Stomach smooth muscle (tissue), 2 donors: Measurements from ENCODE around the gene CFAP53.
"Not testable (repeated sequence)": the region's sequence is repeated elsewhere in the genome, so short reads cannot be mapped to it uniquely, and the experiment has no call there.

Experiments used
- H3K27ac ChIP-seq: one replicate; pipeline ENCODE4 v1.7.0; 2013; ENCODE audit warnings: mild to moderate bottlenecking, low read length, inconsistent platforms
- H3K27me3 ChIP-seq, 2 donors: one replicate each; pipeline ENCODE4 v1.7.0; 2013; ENCODE audit warnings: low read length in 2 of 2; ENCODE audit not compliant: insufficient read depth in 2 of 2, control insufficient read depth in 1 of 2
- H3K36me3 ChIP-seq, 2 donors: one replicate each; pipeline ENCODE4 v1.7.0; 2013; ENCODE audit warnings: low read length in 2 of 2; ENCODE audit not compliant: control insufficient read depth in 2 of 2, insufficient read depth in 2 of 2
- H3K4me1 ChIP-seq: one replicate; pipeline ENCODE4 v1.7.0; 2013; ENCODE audit warnings: low read length; ENCODE audit not compliant: control insufficient read depth, insufficient read depth
- H3K4me3 ChIP-seq, 2 donors: one replicate each; pipeline ENCODE4 v1.7.0; 2013; ENCODE audit warnings: low read length in 2 of 2
- H3K9ac ChIP-seq, 2 donors: one replicate each; pipeline ENCODE4 v1.7.0; 2013; ENCODE audit warnings: low read length in 2 of 2, mild to moderate bottlenecking in 1 of 2
- H3K9me3 ChIP-seq, 2 donors: one replicate each; pipeline ENCODE4 v1.7.0; 2013; ENCODE audit warnings: low read length in 2 of 2; ENCODE audit not compliant: control insufficient read depth in 2 of 2
- donor health status: healthy.
- donor health status: Pancreatic carcinoma.

Gene CFAP53

GRCh38 chr18:50306944-50307343 is 40.6 kb upstream of the CFAP53 start:
- Histone ChIP-seq H3K9me3 (peaks cover 0 to 3% of the 10 kb centered on the region in 2 donors), H3K4me3 (peak overlapping the region; percentile 77 to 78), H3K27ac (no peak overlapping the region), H3K27me3 (peaks cover 4 to 6% of the 10 kb centered on the region in 2 donors), H3K36me3 (no peaks in the 10 kb centered on the region), H3K4me1 (peaks cover 7% of the 10 kb centered on the region), H3K9ac (peak overlapping the region in 1 of 2 donors; percentile 58)

- H3K27ac ChIP-seq, result no peak overlapping the region
- no peak overlapping the region for H3K4me3 ChIP-seq
- peaks cover 0 to 3% of the 10 kb centered on the region in 2 donors for H3K9me3 ChIP-seq
- peaks cover 9% of the 10 kb centered on the region for H3K4me1 ChIP-seq
- no peaks in the 10 kb centered on the region for H3K36me3 ChIP-seq
- peaks cover 12 to 14% of the 10 kb centered on the region in 2 donors for H3K27me3 ChIP-seq
- H3K9ac ChIP-seq, result no peak overlapping the region
Observed at GRCh38 chr18:50301074-50301473, 34.8 kb upstream of the CFAP53 start.

GRCh38 chr18:50299626-50300388 is 33.5 kb upstream of the CFAP53 start:
- H3K4me3 ChIP-seq, result no peak overlapping the region
- H3K27ac ChIP-seq, result no peak overlapping the region
- H3K9ac ChIP-seq, result no peak overlapping the region
- H3K4me1 ChIP-seq, result peaks cover 9% of the 10 kb centered on the region
- H3K27me3 ChIP-seq, result peaks cover 12 to 14% of the 10 kb centered on the region in 2 donors
- no peaks in the 10 kb centered on the region for H3K36me3 ChIP-seq
- H3K9me3 ChIP-seq, result no peaks in the 10 kb centered on the region

- no peaks in the 10 kb centered on the region for H3K9me3 ChIP-seq
- no peak overlapping the region for H3K27ac ChIP-seq
- H3K4me1 ChIP-seq, result peaks cover 9% of the 10 kb centered on the region
- H3K27me3 ChIP-seq, result peaks cover 12 to 14% of the 10 kb centered on the region in 2 donors
- H3K36me3 ChIP-seq, result no peaks in the 10 kb centered on the region
- H3K4me3 ChIP-seq, result peak overlapping the region in 1 of 2 donors; percentile 76
- no peak overlapping the region for H3K9ac ChIP-seq
Observed at GRCh38 chr18:50298443-50299284, 32.4 kb upstream of the CFAP53 start.

- Histone ChIP-seq H3K27ac (no peak overlapping the region), H3K4me1 (peaks cover 9% of the 10 kb centered on the region), H3K4me3 (peak overlapping the region; percentile 65 to 76), H3K9ac (peak overlapping the region; percentile 21 to 60), H3K27me3 (peaks cover 12 to 13% of the 10 kb centered on the region in 2 donors), H3K9me3 (no peaks in the 10 kb centered on the region), H3K36me3 (no peaks in the 10 kb centered on the region)
Observed at GRCh38 chr18:50297621-50298442, 31.5 kb upstream of the CFAP53 start.

- no peaks in the 10 kb centered on the region for H3K9me3 ChIP-seq
- no peak overlapping the region for H3K27ac ChIP-seq
- H3K4me3 ChIP-seq, result no peak overlapping the region
- peaks cover 0 to 3% of the 10 kb centered on the region in 2 donors for H3K27me3 ChIP-seq
- H3K9ac ChIP-seq, result no peak overlapping the region
- H3K4me1 ChIP-seq, result peaks cover 5% of the 10 kb centered on the region
- H3K36me3 ChIP-seq, result no peaks in the 10 kb centered on the region
Observed at GRCh38 chr18:50293039-50293438, 26.7 kb upstream of the CFAP53 start.

GRCh38 chr18:50289108-50289443 is 22.8 kb upstream of the CFAP53 start:
- no peaks in the 10 kb centered on the region for H3K27me3 ChIP-seq

GRCh38 chr18:50288348-50289107 is 22.2 kb upstream of the CFAP53 start:
- H3K9me3 ChIP-seq, H3K27me3 ChIP-seq: not testable (repeated sequence)
- peaks cover 14 to 18% of the 10 kb centered on the region in 2 donors for H3K36me3 ChIP-seq
- H3K27ac ChIP-seq, result peak overlapping the region; percentile 77
- peak overlapping the region; percentile 96 to 97 for H3K4me3 ChIP-seq
- H3K4me1 ChIP-seq, result peaks cover 15% of the 10 kb centered on the region
- peak overlapping the region; percentile 88 to 91 for H3K9ac ChIP-seq

More at GRCh38 chr18:50289108-50289443, 22.8 kb upstream of the CFAP53 start:
- Histone ChIP-seq H3K9me3 (no peaks in the 10 kb centered on the region), H3K4me3 (no peak overlapping the region), H3K36me3 (peaks cover 8 to 12% of the 10 kb centered on the region in 2 donors), H3K9ac (no peak overlapping the region), H3K27ac (no peak overlapping the region), H3K4me1 (peaks cover 15% of the 10 kb centered on the region)

- Histone ChIP-seq H3K36me3 (peaks cover 20 to 24% of the 10 kb centered on the region in 2 donors), H3K4me3 (peak within 1 kb of the TSS; percentile 96 to 97), H3K4me1 (peaks cover 15% of the 10 kb centered on the region), H3K27me3 (no peaks in the 10 kb centered on the region), H3K27ac (peak within 1 kb of the TSS; percentile 77), H3K9ac (peak within 1 kb of the TSS; percentile 88 to 91), H3K9me3 (no peaks in the 10 kb centered on the region)
Observed at GRCh38 chr18:50287441-50288347, 21.4 kb upstream of the CFAP53 start, which contains the start of gene CXXC1. Gene CXXC1, minus strand, starts transcription at chr18:50287692. Its CDS starts 103 bp downstream, at chr18:50287589.
